ENCODE results near the gene ISG15. TPM values are rescaled to one million over a fixed set of nuclear protein-coding genes. Genes with fewer than 3 reads are reported as not detected.

ISG15 gene
- total and polyA plus RNA-seq, 2 of the 13 experiments (the other 11 are each of a cell fraction or from before 2014, with no cell fraction given) = 42.1 to 54.9 TPM

GRCh38 chr1:1001057-1001783 is 12.1 kb upstream of the ISG15 start (continued):
- TF ChIP-seq RCOR2 (CRISPR knock-in tag; IDR thresholded peaks at IDR 0.05) (0 out of 2 replicates have a peak, but pooled peaks have one; percentile 3), HOXA9 (CRISPR knock-in tag; IDR thresholded peaks at IDR 0.05; ENCODE audit: borderline replicate concordance) (0 out of 2 replicates have a peak, but pooled peaks have one; percentile 4), ZBTB42 (CRISPR knock-in tag; IDR thresholded peaks at IDR 0.05) (no peak), CEBPB (IDR thresholded peaks at IDR 0.05; ENCODE audit: borderline replicate concordance, low read depth, low read length) (no peak), ETV5 (CRISPR knock-in tag; IDR thresholded peaks at IDR 0.05; ENCODE audit: borderline replicate concordance) (no peak), ZNF143 (CRISPR knock-in tag; IDR thresholded peaks at IDR 0.05) (no peak), ZNF274 (CRISPR knock-in tag; IDR thresholded peaks at IDR 0.05) (no peak), ZNF326 (CRISPR knock-in tag; IDR thresholded peaks at IDR 0.05; ENCODE audit: borderline replicate concordance) (no peak), ZNF337 (CRISPR knock-in tag; IDR thresholded peaks at IDR 0.05; ENCODE audit: borderline replicate concordance, low read depth) (no peak), ZNF709 (CRISPR knock-in tag; IDR thresholded peaks at IDR 0.05) (0 out of 2 replicates have a peak, but pooled peaks have one; percentile 50), PCBP2 (optimal IDR thresholded peaks at IDR 0.05; ENCODE audit: low read depth, low read length, poor library complexity, severe bottlenecking) (no peak), RBAK (CRISPR knock-in tag; IDR thresholded peaks at IDR 0.05) (no peak), ZFP90 (CRISPR knock-in tag; IDR thresholded peaks at IDR 0.05; ENCODE audit: borderline replicate concordance) (no peak), ZNF780A (CRISPR knock-in tag; IDR thresholded peaks at IDR 0.05) (0 out of 2 replicates have a peak, but pooled peaks have one; percentile 4), ZNF331 (CRISPR knock-in tag; IDR thresholded peaks at IDR 0.05) (no peak), ZNF580 (CRISPR knock-in tag; IDR thresholded peaks at IDR 0.05; ENCODE audit: borderline replicate concordance, low read depth) (no peak), NFATC3 (CRISPR knock-in tag; IDR thresholded peaks at IDR 0.05) (0 out of 2 replicates have a peak, but pooled peaks have one; percentile 23)
- TF ChIP-seq, protein P1, sequence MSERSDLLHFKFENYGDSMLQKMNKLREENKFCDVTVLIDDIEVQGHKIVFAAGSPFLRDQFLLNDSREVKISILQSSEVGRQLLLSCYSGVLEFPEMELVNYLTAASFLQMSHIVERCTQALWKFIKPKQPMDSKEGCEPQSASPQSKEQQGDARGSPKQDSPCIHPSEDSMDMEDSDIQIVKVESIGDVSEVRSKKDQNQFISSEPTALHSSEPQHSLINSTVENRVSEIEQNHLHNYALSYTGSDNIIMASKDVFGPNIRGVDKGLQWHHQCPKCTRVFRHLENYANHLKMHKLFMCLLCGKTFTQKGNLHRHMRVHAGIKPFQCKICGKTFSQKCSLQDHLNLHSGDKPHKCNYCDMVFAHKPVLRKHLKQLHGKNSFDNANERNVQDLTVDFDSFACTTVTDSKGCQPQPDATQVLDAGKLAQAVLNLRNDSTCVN (CRISPR knock-in tag; IDR thresholded peaks at IDR 0.05; ENCODE audit: borderline replicate concordance) = no peak
- TF ChIP-seq, protein P2, sequence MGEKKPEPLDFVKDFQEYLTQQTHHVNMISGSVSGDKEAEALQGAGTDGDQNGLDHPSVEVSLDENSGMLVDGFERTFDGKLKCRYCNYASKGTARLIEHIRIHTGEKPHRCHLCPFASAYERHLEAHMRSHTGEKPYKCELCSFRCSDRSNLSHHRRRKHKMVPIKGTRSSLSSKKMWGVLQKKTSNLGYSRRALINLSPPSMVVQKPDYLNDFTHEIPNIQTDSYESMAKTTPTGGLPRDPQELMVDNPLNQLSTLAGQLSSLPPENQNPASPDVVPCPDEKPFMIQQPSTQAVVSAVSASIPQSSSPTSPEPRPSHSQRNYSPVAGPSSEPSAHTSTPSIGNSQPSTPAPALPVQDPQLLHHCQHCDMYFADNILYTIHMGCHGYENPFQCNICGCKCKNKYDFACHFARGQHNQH (CRISPR knock-in tag; IDR thresholded peaks at IDR 0.05) = no peak
- TF ChIP-seq, protein P3, sequence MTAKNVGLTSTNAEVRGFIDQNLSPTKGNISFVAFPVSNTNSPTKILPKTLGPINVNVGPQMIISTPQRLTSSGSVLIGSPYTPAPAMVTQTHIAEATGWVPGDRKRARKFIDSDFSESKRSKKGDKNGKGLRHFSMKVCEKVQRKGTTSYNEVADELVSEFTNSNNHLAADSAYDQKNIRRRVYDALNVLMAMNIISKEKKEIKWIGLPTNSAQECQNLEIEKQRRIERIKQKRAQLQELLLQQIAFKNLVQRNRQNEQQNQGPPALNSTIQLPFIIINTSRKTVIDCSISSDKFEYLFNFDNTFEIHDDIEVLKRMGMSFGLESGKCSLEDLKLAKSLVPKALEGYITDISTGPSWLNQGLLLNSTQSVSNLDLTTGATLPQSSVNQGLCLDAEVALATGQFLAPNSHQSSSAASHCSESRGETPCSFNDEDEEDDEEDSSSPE (CRISPR knock-in tag; IDR thresholded peaks at IDR 0.05) = no peak
- TF ChIP-seq, protein P4, sequence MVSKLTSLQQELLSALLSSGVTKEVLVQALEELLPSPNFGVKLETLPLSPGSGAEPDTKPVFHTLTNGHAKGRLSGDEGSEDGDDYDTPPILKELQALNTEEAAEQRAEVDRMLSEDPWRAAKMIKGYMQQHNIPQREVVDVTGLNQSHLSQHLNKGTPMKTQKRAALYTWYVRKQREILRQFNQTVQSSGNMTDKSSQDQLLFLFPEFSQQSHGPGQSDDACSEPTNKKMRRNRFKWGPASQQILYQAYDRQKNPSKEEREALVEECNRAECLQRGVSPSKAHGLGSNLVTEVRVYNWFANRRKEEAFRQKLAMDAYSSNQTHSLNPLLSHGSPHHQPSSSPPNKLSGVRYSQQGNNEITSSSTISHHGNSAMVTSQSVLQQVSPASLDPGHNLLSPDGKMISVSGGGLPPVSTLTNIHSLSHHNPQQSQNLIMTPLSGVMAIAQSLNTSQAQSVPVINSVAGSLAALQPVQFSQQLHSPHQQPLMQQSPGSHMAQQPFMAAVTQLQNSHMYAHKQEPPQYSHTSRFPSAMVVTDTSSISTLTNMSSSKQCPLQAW (CRISPR knock-in tag; IDR thresholded peaks at IDR 0.05) = no peak
- TF ChIP-seq, protein P5, sequence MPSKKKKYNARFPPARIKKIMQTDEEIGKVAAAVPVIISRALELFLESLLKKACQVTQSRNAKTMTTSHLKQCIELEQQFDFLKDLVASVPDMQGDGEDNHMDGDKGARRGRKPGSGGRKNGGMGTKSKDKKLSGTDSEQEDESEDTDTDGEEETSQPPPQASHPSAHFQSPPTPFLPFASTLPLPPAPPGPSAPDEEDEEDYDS (CRISPR knock-in tag; IDR thresholded peaks at IDR 0.05) = no peak

All from HepG2 (cell line).